Osteocyte (in vitro differentiated cells): ENCODE measurements around the gene CFAP77. TPM values are rescaled to one million over a fixed set of nuclear protein-coding genes. Genes with fewer than 3 reads are reported as not detected.

Experiments
- DNase-seq: peaks from one replicate; pipeline ENCODE4 v3.0.0; 2021; ENCODE audit warnings: mixed read lengths; ENCODE audit not compliant: unreplicated experiment; ENCODE audit errors: extremely low spot score
- H3K27ac Mint-ChIP-seq: one replicate; pipeline ENCODE4 v1.8.0; 2021; ENCODE audit warnings: mild to moderate bottlenecking, mixed read lengths; ENCODE audit not compliant: unreplicated experiment
- H3K27me3 Mint-ChIP-seq: one replicate; pipeline ENCODE4 v1.8.0; 2021; ENCODE audit warnings: mixed read lengths; ENCODE audit not compliant: unreplicated experiment
- H3K36me3 Mint-ChIP-seq: one replicate; pipeline ENCODE4 v1.8.0; 2021; ENCODE audit warnings: mixed read lengths; ENCODE audit not compliant: unreplicated experiment
- H3K4me1 Mint-ChIP-seq: one replicate; pipeline ENCODE4 v1.8.0; 2021; ENCODE audit warnings: mixed read lengths; ENCODE audit not compliant: unreplicated experiment
- H3K4me3 Mint-ChIP-seq: one replicate; pipeline ENCODE4 v1.8.0; 2021; ENCODE audit warnings: mild to moderate bottlenecking, moderate library complexity, mixed read lengths; ENCODE audit not compliant: unreplicated experiment
- H3K9me3 Mint-ChIP-seq: one replicate; pipeline ENCODE4 v1.8.0; 2021; ENCODE audit warnings: mixed read lengths; ENCODE audit not compliant: unreplicated experiment
- CTCF ChIP-seq: fragments of 200-600 bp; sonication (generic); IDR thresholded peaks from 2 replicates; pipeline ENCODE4 v1.5.0; 2021; ENCODE audit warnings: antibody characterized with exemption, mild to moderate bottlenecking, moderate library complexity
- total RNA-seq: library from RNA; stranded (reverse); gene quantifications from 2 replicates; pipeline ENCODE4 v1.2.1, GENCODE V29; 2021

Gene CFAP77
- total RNA-seq, 1 donor from 2014 or later: 0.48 TPM

- no peak for TF ChIP-seq CTCF
- H3K4me1 Mint-ChIP-seq: no peaks in the 10 kb centered on the region
- H3K36me3 Mint-ChIP-seq: peaks cover 46% of the 10 kb centered on the region
- no peaks in the 10 kb centered on the region for H3K9me3 Mint-ChIP-seq
- H3K4me3 Mint-ChIP-seq: no peak overlapping the region
- no peak overlapping the region for H3K27ac Mint-ChIP-seq
- no peaks in the 10 kb centered on the region for H3K27me3 Mint-ChIP-seq
- DNase-seq: no peak
Measured at GRCh38 chr9:132383462-132383883, 26.5 kb upstream of the CFAP77 start.

GRCh38 chr9:132384376-132384775 lies 25.6 kb upstream of the CFAP77 start:
- H3K36me3 Mint-ChIP-seq: peaks cover 49% of the 10 kb centered on the region
- no peak for TF ChIP-seq CTCF
- no peaks in the 10 kb centered on the region for H3K4me1 Mint-ChIP-seq
- H3K9me3 Mint-ChIP-seq: no peaks in the 10 kb centered on the region
- no peaks in the 10 kb centered on the region for H3K27me3 Mint-ChIP-seq
- DNase-seq: no peak
- H3K4me3 Mint-ChIP-seq: no peak overlapping the region
- H3K27ac Mint-ChIP-seq: no peak overlapping the region

GRCh38 chr9:132387133-132387532 lies 22.9 kb upstream of the CFAP77 start:
- no peaks in the 10 kb centered on the region for H3K4me1 Mint-ChIP-seq
- DNase-seq: no peak
- H3K36me3 Mint-ChIP-seq: peaks cover 66% of the 10 kb centered on the region
- no peak for TF ChIP-seq CTCF
- H3K27me3 Mint-ChIP-seq: no peaks in the 10 kb centered on the region
- no peak overlapping the region for H3K27ac Mint-ChIP-seq
- no peak overlapping the region for H3K4me3 Mint-ChIP-seq
- no peaks in the 10 kb centered on the region for H3K9me3 Mint-ChIP-seq

- Mint-ChIP-seq H3K27ac (no peak overlapping the region), H3K4me1 (no peaks in the 10 kb centered on the region), H3K36me3 (peaks cover 59% of the 10 kb centered on the region), H3K9me3 (no peaks in the 10 kb centered on the region), H3K27me3 (no peaks in the 10 kb centered on the region), H3K4me3 (no peak overlapping the region)
- no peak for DNase-seq
- no peak for TF ChIP-seq CTCF
Measured at GRCh38 chr9:132390966-132391365, 19.0 kb upstream of the CFAP77 start.

GRCh38 chr9:132391449-132391848 lies 18.6 kb upstream of the CFAP77 start:
- H3K4me1 Mint-ChIP-seq: no peaks in the 10 kb centered on the region
- DNase-seq: no peak
- H3K4me3 Mint-ChIP-seq: no peak overlapping the region
- peaks cover 61% of the 10 kb centered on the region for H3K36me3 Mint-ChIP-seq
- H3K9me3 Mint-ChIP-seq: no peaks in the 10 kb centered on the region
- no peaks in the 10 kb centered on the region for H3K27me3 Mint-ChIP-seq
- no peak for TF ChIP-seq CTCF
- no peak overlapping the region for H3K27ac Mint-ChIP-seq
